Prostate gland (tissue), 2 donors: ENCODE results near the gene KCNJ12. TPM values are rescaled to one million over a fixed set of nuclear protein-coding genes. Genes with fewer than 3 reads are reported as not detected.

Source experiments
- DNase-seq: peaks from one replicate; pipeline ENCODE4 v3.0.0-alpha.2; 2019; ENCODE audit warnings: low spot score
- H3K27ac ChIP-seq, 2 donors: fragments of 200-600 bp; sonication (generic); 2 replicates each; pipeline ENCODE4 v1.5.1; 2017 to 2019
- H3K27me3 ChIP-seq: fragments of 200-600 bp; sonication (generic); replicated peaks from 2 replicates; pipeline ENCODE4 v1.5.1; 2019; ENCODE audit not compliant: insufficient read depth
- H3K36me3 ChIP-seq, 2 donors: fragments of 200-600 bp; sonication (generic); 1 replicate in 1 of 2; 2 replicates in 1 of 2; pipeline versions ENCODE4 v1.5.1 to v1.8.1; 2017 to 2019
- H3K4me1 ChIP-seq: fragments of 200-600 bp; sonication (generic); replicated peaks from 2 replicates; pipeline ENCODE4 v1.5.1; 2019
- H3K4me3 ChIP-seq, 2 donors: fragments of 200-600 bp; sonication (generic); 2 replicates each; pipeline ENCODE4 v1.5.1; 2017 to 2019
- H3K9me3 ChIP-seq: fragments of 200-600 bp; sonication (generic); 2 replicates; pipeline ENCODE4 v1.5.1; 2017
- CTCF ChIP-seq, 4 experiments: fragments of 200-600 bp in 2 of 4; fragments of 450-650 bp in 2 of 4; sonication (generic) in 2 of 4; IDR thresholded peaks; 1 replicate in 3 of 4; 2 replicates in 1 of 4; pipeline ENCODE4 v1.5.1; 2016 to 2019; ENCODE audit warnings: antibody characterized with exemption in 4 of 4, mild to moderate bottlenecking in 2 of 4, moderate library complexity in 2 of 4
- POLR2A ChIP-seq: fragments of 450-650 bp; IDR thresholded peaks from one replicate; pipeline ENCODE4 v1.6.1; 2016; ENCODE audit warnings: antibody characterized with exemption, mild to moderate bottlenecking
- POLR2AphosphoS5 ChIP-seq: sonication (generic); formaldehyde crosslinking; IDR thresholded peaks from one replicate; pipeline ENCODE4 v1.6.1; 2017; ENCODE audit warnings: antibody characterized with exemption
- WGBS: methylation state at CpG from one replicate; pipeline ENCODE4 v1.1.5; 2018; 5-methylcytosine and 5-hydroxymethylcytosine counted together
- intact Hi-C: fragments of 100-400 bp; cut with DNase I; formaldehyde crosslinking; loops from one replicate; pipeline ENCODE4 v1.14.2; 2022
- total RNA-seq, 2 donors: library from RNA; depleted of rRNA; stranded (reverse); fragments of >200 nt; gene quantifications; one replicate each; pipeline ENCODE4 v1.1.0, GENCODE V29; 2016

Gene KCNJ12
- total RNA-seq, 2 donors from 2014 or later: 0.32 to 3.8 TPM

- WGBS: 50% methylated on average over 7 of the region's 7 CpGs
- H3K4me3 ChIP-seq: no peak overlapping the region
- no peak for TF ChIP-seq POLR2A
- TF ChIP-seq POLR2AphosphoS5: no peak
- no peak for TF ChIP-seq CTCF (IDR thresholded peaks at IDR 0.05)
- no peak for DNase-seq
- no peaks in the 10 kb centered on the region for H3K4me1 ChIP-seq
- intact Hi-C loops: loop anchor here (10.0 kb wide), 1 partner anchor 55 kb away; no protein-coding TSS in a partner anchor
- H3K36me3 ChIP-seq: no peaks in the 10 kb centered on the region
- H3K27ac ChIP-seq: no peak overlapping the region
- H3K27me3 ChIP-seq: no peaks in the 10 kb centered on the region
- no peaks in the 10 kb centered on the region for H3K9me3 ChIP-seq
Measured at GRCh38 chr17:21360048-21360447, 16.1 kb upstream of the KCNJ12 start.

- Histone ChIP-seq H3K27ac (no peak overlapping the region), H3K36me3 (no peaks in the 10 kb centered on the region), H3K27me3 (no peaks in the 10 kb centered on the region), H3K9me3 (no peaks in the 10 kb centered on the region), H3K4me1 (no peaks in the 10 kb centered on the region), H3K4me3 (no peak overlapping the region)
- intact Hi-C loops: loop anchor here (10.0 kb wide), 1 partner anchor 54 kb away; no protein-coding TSS in a partner anchor
- no peak for DNase-seq
- TF ChIP-seq POLR2AphosphoS5: no peak
- TF ChIP-seq CTCF (IDR thresholded peaks at IDR 0.05): no peak
- TF ChIP-seq POLR2A: no peak
- 83% methylated on average over 5 of the region's 5 CpGs for WGBS
Measured at GRCh38 chr17:21361020-21361809, 14.9 kb upstream of the KCNJ12 start.

- H3K9me3 ChIP-seq: no peaks in the 10 kb centered on the region
- DNase-seq: no peak
- no peaks in the 10 kb centered on the region for H3K4me1 ChIP-seq
- no peaks in the 10 kb centered on the region for H3K27me3 ChIP-seq
- no peaks in the 10 kb centered on the region for H3K36me3 ChIP-seq
- no peak for TF ChIP-seq POLR2AphosphoS5
- TF ChIP-seq CTCF (IDR thresholded peaks at IDR 0.05): no peak
- no peak for TF ChIP-seq POLR2A
- H3K27ac ChIP-seq: no peak overlapping the region
- intact Hi-C loops: loop anchor here (10.0 kb wide), 1 partner anchor 52 kb away; no protein-coding TSS in a partner anchor
- no peak overlapping the region for H3K4me3 ChIP-seq
Measured at GRCh38 chr17:21362331-21362931, 13.7 kb upstream of the KCNJ12 start.

GRCh38 chr17:21363776-21364642 lies 12.1 kb upstream of the KCNJ12 start:
- no peak for TF ChIP-seq POLR2AphosphoS5
- TF ChIP-seq CTCF (IDR thresholded peaks at IDR 0.05): no peak
- no peak for TF ChIP-seq POLR2A
- no peak for DNase-seq
- Histone ChIP-seq H3K36me3 (no peaks in the 10 kb centered on the region), H3K27me3 (no peaks in the 10 kb centered on the region), H3K4me1 (no peaks in the 10 kb centered on the region), H3K27ac (no peak overlapping the region), H3K9me3 (no peaks in the 10 kb centered on the region), H3K4me3 (no peak overlapping the region)
- WGBS: 85% methylated on average over 7 of the region's 9 CpGs
- intact Hi-C loops: loop anchor here (10.0 kb wide), 1 partner anchor 51 kb away; no protein-coding TSS in a partner anchor
